Suppressor macrophage (primary cell): ENCODE data around the gene SETD3.
"Not testable (repeated sequence)": the region's sequence is repeated elsewhere in the genome, so short reads cannot be mapped to it uniquely, and the experiment has no call there.

Experiments
- DNase-seq, 4 experiments: peaks; one replicate each; pipeline ENCODE4 v3.0.0-alpha.2; 2020 to 2022

The SETD3 gene

DNA sequence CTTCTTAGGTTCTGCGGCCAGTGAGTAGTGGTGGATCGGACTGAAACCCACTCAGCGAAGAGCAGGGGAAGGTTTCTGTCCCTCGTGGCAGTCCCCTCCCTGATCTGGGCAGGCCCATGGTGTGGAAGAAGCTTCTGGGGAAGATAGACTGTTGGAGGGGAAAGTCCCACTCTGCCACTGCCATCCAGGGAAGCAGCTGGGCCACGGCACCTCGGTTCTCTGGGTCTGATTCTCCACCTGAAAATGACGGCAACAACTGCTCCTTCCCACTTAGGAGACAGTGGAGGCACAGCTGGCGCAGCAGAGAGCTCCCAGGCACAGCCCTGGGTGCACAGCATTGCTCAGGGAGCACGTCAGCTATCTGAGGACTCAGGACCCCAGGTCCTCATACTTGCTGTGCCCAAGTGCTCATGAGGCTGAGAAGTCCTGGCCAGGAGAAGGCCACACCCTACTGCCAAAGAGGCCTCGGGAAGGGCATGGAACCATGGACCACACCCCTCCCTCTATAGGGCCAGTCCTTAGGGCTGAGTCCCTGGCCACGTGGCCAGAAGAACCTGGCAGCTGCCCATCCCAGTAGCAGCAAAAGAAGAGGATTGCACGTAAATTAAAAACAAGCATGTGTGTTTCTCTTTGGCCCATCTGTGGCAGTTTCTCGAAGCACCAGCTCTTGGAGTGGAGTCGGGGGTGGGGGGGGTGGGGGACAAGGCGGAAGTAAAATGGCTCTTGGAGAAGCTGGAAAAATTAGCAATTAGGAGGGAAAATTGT is 123.3 kb downstream of the SETD3 start:
- DNase-seq: no peak

DNA sequence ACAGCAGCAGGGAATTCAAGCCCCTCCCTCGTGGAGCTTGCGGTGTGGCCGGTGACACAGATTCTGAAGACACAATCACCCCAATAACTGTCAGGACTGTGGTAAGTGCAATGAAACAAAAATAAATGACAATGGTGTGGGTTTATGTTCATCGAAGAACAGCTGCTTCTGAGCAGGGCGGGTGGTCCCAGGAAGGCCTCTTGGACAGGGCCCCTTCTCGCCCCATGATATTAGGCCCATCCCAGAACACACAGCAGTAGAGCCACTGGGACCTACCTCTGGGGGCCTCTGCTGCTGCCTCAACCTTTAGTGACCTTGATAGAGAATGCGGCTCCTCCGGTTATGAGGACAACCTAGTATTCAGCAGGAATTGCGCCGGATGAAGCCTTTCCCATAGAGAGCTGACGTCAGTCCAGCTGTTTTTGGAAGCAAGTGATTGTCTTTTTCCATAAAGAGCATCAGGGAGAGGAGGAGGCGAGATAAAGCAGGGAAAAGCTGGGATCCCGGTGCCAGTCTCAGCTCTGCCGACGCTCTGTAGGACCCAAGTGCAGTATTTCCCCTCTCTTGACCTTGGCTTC is 124.5 kb downstream of the SETD3 start:
- DNase-seq: no peak

DNA sequence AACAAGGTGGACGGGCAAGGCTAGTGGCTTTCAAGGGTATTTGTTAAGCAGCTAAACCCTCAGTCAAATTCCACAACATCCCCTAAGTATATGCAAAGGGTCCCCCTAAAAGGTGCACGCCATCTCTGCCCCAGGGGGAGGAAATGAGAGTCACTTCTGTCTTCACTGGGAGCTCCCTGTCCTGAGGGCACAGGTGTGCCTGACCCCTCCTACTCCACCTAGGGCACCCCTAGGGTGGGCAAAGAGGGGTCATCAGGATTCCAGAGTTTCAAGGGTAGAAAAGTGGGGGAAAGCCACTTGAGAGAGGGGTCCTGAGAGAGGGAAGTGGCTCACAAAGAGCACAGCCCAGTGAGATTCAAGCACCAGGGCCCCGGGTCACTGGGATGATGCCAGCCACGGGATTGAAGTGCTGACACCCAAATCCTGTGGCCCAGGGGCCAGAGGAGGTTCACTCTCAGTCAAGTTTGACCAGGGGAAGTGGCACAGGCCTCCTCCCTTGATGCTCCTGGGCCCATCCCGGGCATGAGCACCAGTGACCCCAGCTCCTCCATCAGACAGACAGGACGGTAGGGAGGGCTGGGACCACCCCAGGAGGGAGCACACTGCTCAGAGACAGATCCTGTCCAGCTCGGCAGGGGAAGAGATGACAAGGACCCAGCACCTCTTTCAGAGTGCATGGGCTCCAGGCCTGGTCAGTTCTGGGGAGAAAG is 126.3 kb downstream of the SETD3 start:
- no peak for DNase-seq

DNA sequence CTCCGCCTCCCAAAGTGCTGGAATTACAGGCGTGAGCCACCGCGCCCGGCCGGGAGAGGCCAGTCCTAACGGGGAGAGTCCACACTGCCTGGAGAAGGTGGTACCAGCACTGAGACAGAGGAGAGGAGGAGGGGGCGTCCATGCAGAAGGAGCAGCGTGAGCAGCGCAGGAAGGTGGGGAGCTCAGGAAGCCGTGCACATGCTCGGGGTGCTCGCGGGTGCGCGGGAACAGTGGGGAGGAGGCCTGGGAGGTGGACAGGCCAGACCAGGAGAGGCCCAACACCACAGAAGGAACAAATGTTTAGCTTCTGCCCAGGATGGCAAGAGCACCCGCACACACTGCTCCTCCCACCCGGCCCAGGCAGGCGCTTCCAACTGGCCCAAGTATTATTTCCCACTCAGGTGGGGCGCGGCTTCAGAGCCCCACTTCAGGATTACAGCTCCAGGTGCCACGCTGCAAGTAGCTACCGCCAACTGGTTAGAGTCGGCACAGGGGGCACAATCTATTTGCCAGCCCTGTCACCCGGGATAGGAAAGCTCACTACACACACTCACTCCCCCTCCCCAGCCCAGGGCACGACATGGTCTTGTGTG is 127.9 kb downstream of the SETD3 start:
- no peak for DNase-seq

DNA sequence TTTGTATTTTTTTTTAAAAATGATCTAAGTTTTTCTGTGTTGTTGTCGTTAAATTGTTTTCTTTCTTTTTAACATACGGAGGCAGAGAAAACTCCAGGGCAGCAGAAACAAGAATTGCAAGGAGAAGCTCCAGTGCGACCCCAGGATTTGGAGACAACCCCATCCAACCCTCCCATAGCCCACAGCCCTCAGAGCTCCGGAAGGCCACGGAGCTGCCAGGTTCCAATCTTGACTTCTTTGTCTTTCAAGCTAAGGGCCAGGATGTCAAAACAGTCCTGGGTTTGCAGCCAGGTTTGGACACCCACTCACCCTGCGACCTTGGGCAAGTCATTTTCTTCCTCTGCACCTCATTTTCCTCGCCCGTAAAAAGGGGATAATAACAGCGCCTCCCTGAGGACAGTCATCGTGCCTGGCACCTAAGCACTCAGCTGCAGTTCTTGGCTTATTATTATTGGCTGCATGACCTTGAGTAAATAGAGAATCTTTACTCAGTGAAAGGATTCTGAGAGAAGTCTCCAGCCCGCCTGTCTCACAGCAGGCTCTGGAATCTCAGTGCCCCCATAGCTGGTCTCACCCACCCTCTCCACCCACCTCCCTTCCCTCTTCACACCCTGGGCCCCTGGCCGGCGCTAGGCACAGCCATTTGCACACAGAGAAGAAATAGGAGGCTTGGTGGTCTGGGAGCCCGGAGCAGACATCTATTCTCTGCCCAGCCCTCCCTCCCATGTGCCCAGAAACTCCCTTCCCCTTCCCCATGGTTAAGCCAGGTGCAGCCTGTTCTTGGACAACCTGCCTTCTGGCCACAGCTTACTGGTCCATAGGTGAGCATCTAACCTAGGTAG is 129.3 kb downstream of the SETD3 start:
- DNase-seq: no peak

DNA sequence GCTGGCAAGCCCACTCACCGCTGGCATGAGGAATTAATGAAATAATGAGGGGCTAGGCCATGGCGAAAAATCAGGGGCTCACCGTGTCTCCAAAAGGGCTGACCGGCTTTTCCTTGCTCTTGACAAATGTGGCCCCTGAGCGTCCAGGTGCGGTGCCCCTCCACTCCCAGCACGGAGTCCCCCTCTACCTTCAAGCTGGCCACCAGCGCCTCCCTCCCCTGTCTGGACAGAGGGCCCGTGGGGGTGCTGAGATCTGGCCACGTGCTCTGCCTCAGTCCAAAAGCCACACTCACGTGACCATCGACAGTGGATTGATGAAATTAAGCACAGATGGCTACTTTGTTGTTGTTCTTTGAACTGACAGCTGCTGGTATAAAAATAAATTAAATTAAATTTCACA is 129.9 kb downstream of the SETD3 start:
- DNase-seq: no peak

DNA sequence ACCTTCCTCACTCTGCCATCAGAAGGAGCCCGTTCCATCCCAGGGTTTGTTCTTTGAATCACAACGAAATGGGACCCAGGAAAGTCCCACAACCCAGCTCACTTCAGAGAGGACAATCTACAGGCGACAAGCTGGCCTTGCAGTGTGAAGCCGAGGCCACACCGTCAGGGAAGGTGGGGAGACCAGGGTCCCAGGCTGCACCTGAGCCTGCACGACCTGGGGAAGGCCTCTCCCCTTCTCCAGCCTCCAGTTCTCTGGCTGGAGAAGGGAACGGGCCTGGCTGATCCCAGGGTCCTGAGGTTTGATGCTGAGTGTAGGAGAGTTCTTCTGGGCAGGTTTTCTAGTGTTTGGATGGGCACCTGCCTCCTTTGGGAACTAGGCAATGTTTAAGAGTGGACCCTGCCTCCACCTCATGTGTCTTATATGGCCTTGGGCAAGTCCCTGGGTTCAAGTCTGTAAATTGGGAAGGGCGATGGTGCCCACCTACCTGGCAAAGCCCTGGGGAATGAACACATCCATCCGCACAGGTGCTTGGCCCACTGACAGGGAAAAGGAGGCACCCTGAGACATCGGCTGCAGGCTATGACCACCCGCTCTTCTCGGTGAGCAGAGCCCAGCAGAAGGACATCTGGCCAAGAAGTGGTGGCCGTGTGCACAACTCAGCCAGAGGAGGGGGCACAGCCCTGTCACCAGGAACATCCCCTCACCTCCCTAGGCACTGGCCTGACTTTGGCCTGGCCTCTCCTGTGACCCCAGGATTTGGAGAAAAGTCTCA is 130.8 kb downstream of the SETD3 start:
- DNase-seq: no peak

DNA sequence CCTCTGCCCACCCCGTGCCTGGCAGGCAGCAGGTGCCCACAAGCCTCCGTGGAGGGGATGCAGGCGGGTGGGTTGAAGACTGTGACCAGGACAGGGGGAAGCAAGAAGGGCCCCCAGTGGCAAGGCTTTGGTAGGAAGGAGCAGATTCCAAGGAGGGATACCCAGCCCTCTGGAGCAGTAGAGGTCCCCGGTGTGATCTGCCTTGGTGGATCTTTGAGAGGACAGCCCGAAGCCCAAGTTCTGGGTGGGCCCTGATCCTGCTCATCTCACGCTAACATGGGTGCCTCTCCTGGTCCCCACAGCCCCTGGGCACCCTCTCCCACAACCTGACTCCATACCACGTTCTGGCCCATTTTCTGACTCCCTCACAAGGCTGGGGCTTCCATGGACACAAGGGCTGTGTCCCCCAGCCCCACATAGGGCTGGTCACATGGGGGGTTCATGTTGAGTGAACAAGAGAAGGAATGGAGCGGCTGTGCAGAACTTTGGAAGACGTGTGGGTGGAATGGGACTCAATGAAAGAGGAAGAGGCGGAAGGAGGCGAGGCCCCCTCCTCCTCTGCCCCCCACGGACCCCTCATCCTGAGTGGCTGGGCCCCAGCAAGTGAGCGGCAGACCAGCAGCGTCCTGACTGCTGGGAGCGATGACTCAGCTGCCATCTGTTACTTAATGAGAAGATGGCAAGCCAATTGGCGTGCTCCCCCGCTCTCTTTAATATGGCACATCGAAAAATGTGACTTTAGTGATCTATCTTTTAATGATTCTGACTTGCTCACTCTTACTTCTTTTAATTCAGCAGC is 131.6 kb downstream of the SETD3 start:
- no peak for DNase-seq

DNA sequence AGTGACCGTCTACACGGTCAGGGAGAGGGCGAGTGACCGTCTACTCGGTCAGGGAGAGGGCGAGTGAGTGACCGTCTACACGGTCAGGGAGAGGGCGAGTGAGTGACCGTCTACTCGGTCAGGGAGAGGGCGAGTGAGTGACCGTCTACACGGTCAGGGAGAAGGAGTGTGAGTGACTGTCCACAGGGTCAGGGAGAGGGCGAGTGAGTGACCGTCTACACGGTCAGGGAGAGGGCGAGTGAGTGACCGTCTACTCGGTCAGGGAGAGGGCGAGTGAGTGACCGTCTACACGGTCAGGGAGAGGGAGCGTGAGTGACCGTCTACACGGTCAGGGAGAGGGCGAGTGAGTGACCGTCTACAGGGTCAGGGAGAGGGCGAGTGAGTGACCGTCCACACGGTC is 132.4 kb downstream of the SETD3 start:
- DNase-seq: not testable (repeated sequence)
